Islet precursor cell (in vitro differentiated cells): Measurements from ENCODE around the gene NCOA4.
A peak's percentile ranks its signal among the peaks of the same experiment; 100 is the strongest.
"Not testable (repeated sequence)": the region's sequence is repeated elsewhere in the genome, so short reads cannot be mapped to it uniquely, and the experiment has no call there.

Experiments
- DNase-seq: peaks from one replicate; pipeline ENCODE4 v3.0.0-alpha.2; 2018

Gene NCOA4

DNA sequence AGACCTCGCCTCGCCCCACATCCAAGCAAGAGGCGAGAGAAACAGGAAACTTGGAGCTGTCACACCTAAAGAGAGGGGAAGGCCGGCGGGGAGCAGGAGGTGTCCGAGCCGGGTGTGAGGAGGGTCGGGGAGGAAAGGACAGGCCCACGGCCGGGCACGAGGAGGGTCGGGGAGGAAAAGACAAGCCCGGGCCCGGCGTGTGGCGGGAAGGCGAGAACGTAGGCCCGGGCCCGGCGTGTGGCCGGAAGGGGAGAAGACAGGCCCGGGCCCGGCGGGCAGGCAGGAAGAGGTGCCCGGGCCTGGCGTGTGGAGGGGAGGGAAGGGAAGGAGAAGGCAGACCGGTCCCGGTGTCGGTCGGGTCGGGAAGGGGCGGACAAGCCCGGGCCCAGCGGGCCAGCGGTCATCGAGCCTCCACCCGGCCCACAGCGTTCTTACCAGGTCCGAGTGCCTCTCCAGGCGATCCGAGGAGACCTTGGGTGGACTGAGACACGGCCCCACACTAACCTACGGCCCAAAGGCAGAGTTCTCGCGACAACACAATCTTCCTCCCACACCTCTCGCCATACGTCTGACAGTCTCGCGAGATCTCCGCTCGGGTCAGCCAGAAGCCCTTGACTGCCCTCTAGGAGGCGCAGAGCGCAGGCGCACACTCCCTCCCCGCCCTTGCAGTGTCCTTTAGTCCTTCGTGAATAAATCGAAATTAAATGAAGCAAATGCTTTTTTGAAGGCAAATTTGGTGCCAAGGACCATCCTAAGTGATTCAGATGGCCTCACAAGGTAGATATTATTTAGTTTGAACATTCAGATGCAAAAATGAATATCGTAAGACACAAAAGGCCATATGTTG is at the start of gene NCOA4:
NCOA4 (minus strand) TSS at position 533 of the 847 bp plus-strand sequence. CDS start 13,943 bp downstream, outside the sequence.
- peak; percentile 98 for DNase-seq

DNA sequence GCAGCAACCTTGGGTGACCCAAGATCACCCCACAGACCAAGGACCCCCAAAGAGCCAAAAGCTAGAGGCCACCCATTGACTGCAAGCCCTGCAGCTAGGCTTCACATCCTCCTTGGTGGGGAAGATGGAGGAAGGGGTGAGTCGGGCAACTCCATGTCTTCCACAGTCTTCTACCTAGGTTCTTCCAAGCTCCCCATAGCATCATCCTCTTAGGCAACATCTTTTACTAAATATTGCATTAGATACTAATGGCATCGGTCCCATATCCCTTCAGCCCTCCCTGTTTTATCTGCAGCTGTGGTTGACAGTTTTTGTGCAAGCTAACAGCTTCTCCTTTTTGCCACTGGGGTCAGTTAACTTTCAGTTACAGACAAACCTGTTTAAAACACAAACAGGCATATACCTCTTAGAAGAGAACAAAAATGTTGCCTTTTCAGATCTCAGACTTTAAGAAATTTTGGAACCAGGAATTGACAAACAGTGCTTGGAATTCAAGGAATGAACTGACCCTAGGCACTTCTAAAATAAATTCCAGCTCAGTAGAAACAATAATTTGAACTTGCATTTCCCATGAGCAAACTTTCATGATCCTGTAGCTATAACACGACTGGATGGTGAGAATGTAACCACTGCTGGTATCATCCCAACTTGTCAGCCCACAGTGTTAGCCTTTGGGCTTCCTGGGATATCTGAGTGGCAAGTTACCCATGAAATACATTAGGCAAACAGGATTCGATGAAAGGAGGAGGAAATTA is 49.6 kb upstream of the NCOA4 start:
- DNase-seq = no peak

- DNase-seq = no peak
Observed at GRCh38 chr10:46077731-46078413, 47.4 kb upstream of the NCOA4 start.

- DNase-seq = no peak
Observed at GRCh38 chr10:46077141-46077554, 46.7 kb upstream of the NCOA4 start.

DNA sequence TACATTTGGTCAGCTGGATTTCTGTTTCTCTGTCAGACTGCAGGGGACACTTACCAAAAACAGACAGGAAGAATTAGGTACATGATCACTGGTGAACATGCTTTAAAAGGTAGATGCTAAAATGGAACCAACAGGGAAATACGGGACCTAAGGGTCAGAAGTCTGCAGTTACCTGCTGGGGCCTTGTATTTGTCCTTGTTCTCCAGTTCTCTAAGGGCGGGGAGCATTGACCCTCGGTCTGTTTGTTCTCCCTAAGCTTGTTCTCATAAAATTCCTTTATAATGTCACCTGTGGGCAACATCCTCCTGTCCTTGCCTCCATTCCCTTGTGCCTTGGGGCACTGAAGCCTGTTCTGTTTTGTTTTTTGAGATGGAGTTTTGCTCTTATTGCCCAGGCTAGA is 45.4 kb upstream of the NCOA4 start:
- DNase-seq = no peak

- DNase-seq = no peak
Observed at GRCh38 chr10:46074196-46074946, 43.9 kb upstream of the NCOA4 start.

DNA sequence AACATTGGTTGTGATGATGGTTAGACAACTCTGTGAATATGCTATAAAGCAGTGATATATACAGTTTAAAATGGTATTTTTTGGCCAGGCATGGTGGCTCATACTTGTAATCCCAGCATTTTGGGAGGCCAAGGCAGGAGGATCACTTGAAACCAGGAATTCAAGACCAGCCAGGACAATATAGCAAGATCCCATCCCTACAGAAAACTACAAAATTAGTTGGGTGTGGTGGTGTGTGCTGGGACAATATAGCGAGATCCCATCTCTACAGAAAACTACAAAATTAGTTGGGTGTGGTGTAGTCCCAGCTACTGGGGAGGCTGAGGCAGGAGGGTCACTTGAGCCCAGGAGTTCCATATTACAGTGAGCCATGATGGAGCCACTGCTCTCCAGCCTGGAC is 43.1 kb upstream of the NCOA4 start:
- no peak for DNase-seq

GRCh38 chr10:46070749-46071148 is 40.3 kb upstream of the NCOA4 start:
- DNase-seq = peak; percentile 35

- DNase-seq = peak; percentile 42
Observed at GRCh38 chr10:46069771-46070463, 39.5 kb upstream of the NCOA4 start.

GRCh38 chr10:46068905-46069304 is 38.5 kb upstream of the NCOA4 start:
- DNase-seq = peak; percentile 69

GRCh38 chr10:46068117-46068516 is 37.7 kb upstream of the NCOA4 start:
- no peak for DNase-seq

GRCh38 chr10:46064269-46064817 is 33.9 kb upstream of the NCOA4 start:
- DNase-seq = no peak

DNA sequence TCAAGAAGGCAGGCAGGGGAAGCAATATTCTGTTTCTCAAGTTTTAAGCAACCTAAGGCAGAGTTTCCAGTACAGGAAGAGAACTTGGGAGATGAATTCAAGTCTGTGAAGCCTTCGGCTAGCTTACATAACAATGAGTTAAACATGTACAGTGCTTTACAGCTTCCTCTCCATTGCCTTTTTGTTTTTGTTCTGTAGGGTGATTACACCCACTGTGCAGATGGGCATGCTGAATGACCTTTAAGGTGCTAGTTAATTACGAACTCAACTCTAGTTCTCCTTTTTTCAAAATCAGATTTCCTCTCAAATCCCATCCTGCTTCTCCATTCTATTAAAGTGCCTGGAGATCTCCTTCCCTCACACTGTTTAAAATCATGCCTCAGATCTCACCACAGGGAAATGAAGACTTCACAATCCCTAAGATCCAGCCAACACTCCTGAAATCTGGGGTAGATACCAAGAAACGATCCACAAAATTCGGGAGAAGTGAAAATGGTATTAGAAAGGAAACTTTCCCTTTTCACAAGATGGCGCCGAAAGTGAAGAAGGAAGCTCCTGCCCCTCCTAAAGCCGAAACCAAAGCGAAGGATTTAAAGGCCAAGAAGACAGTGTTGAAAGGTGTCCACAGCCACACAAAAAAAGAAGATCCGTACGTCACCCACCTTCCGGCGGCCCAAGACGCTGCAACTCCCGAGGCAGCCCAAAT is 32.5 kb upstream of the NCOA4 start:
- no peak for DNase-seq

DNA sequence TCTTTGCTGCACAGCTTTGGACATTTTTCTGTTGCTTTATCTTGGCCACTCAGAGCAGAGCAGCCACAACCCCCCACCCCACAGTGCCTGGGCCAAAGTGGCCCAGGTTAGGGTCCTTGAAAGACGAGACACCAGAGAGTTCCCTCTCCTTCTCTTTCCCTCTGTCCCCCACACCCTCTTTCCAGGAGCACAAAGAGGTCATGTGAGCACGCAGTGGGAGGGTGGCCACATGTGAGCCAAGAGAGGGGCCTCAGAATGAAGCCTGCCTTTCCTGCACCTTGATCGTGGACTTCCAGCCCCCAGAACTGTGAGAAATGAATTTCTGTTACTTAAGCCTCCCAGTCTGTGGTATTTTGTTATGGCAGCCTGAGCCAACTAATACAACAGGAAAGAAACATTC is 30.3 kb upstream of the NCOA4 start:
- no peak for DNase-seq

DNA sequence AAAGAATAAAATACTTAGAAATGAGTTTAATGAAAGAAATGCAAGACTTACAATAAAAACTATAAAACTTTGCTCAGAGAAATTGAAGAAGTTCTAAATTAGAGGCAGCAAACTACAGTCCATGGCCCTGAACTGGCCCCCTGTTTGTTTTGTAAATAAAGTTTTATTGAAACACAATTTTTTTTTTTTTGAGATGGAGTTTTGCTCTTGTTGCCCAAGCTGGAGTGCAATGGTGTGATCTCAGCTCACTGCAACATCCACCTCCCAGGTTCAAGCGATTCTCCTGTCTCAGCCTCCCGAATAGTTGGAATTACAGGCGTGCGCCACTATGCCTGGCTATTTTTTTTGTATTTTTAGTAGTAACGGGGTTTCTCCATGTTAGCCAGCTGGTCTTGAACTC is 27.5 kb upstream of the NCOA4 start:
- DNase-seq = not testable (repeated sequence)

DNA sequence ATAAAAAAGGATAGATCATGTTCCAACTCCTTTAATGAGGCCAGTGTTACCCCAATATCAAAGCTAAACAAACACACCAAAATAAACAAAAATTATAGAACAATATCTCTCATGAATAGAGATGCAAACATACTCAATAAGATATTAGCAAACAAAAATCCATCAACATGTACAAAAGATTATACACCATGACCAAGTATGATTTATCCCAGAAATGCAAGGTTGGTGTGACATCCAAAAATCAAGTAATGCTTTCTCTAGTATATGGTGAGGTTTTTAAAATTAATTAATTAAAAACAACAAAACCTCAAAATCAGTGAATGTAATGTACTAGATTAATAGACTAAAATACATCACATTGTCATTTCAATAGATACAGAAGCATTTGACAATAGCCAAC is 26.6 kb upstream of the NCOA4 start:
- DNase-seq = no peak

DNA sequence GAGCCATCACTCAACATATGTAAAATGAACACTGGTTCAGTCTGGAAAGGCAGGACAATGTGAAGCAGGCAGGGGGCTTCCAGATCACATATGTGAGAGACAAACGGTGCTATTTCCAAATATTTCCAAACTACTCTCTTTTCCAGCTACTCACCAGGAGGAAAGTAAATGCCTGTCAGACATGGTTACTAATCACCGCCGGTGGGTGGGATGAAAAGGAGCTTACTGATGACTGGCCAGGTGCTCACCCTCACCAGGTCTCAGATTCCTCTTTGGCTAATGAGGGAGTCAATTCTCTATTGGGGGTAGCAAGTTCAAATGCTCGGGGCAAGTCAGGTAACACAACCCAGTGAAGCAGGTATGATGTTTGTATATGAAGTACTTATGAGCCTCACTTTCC is 25.3 kb upstream of the NCOA4 start:
- no peak for DNase-seq

GRCh38 chr10:46053534-46054434 is 23.4 kb upstream of the NCOA4 start:
- no peak for DNase-seq

DNA sequence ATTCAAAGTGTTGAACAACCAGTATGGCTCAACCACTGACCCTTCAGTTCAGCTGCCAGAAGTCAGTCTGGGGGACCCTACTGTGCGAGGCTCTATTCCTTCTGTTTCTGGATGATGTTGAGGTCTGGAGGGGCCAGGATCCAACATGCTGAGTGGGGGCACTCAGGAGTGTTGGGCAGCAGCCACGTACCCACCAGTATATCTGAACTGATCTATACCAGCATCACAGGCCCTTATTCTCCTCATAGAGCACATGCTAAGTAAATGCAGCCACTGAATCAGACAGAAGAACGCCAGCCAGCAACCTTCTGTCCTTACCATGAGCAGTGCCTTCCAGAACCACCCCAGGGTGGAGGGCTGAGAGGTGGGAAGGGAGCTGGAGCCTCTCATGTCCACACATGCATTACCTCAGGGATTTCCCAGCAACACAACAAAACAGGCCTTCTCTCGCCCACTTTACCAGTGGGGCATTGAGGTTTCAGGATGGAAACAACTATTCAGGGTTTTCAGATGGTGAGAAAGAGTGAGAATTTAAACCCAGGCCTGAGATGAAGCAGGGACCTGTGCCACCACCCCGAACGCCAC is 22.5 kb upstream of the NCOA4 start:
- DNase-seq = no peak
